NCI-H526 treated with DMSO at 0.1 percent for 48 hours (cell line): ENCODE data around the gene PRKAA1.
"Not testable (repeated sequence)": the region's sequence is repeated elsewhere in the genome, so short reads cannot be mapped to it uniquely, and the experiment has no call there.

ENCODE experiments used
- DNase-seq: peaks from one replicate; lab custom pipeline; 2025; lab: John Stamatoyannopoulos, UW

Gene PRKAA1

GRCh38 chr5:40722497-40722911, 75.7 kb downstream of the PRKAA1 start:
- not testable (repeated sequence) for DNase-seq

DNA sequence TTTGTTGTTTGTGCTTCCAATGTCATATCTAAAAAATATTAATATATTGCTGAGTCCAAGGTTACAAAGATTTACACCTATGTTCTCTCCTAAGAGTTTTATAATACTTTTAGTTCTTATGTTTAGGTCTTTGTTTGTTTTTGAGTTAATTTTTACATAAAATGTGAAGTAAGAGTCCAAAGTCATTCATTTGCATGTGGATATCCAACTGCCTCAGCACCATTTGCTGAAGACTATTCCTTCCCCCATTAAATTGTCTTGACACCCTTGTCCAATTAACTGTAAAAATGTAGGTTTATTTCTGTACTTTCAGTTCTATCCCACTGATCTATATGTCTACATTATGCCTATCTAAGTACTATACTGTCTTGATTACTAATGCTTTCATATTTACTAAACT, 78.1 kb downstream of the PRKAA1 start:
- DNase-seq: no peak

DNA sequence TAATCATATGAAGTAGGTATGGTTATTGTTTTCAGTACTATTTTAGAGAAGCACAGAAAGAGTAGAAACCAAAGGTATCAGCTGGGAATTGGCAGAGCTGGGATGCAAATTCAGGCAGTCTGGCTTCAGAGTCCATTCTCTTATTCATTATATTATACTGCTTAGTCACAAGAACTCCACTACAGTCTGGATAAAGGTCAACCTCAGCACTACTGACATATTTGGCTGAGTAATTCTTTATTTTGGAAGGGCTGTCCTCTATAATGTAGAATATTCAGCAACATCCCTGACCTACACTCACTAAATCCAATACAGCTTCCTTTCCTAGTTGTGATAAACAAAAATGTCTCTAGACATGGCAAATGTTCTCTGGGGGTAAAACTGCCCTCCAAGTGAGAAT, 80.9 kb downstream of the PRKAA1 start:
- no peak for DNase-seq

DNA sequence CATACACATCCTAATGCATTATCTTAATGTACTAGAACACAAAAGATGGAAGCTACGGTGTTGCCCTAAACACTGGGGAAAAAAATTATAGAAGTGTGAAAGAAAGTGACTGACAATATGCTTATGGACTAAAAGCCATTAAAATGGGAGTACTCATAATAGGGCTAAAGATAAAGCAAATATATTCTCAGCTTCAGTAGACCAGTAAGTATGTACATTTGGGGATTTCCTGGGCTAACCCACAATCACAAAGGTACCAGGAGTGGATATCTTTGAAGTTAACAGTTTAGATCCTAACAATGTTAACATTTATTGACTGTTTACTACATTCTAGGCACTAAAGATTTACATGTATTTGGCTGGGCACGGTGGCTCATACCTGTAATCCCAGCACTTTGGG, 81.6 kb downstream of the PRKAA1 start:
- DNase-seq: no peak

DNA sequence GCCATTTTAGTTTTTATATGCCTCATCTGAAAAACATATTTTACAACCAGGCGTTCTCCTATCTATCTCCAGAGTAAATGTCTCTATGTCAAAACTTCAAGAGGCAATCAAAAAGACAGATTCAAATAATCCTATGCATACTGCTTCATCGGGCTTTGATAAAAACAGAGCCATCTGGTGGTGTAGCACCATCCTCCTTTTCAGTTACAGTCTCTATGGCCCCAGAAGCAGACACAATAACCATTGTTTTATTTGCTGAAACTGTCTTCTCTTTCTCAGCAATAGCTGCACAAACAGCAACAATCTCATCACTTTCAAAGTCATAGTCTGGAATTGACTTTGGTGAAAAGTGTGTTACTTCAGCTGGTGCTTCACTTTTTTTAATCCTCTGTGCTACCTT, 82.2 kb downstream of the PRKAA1 start:
- no peak for DNase-seq

DNA sequence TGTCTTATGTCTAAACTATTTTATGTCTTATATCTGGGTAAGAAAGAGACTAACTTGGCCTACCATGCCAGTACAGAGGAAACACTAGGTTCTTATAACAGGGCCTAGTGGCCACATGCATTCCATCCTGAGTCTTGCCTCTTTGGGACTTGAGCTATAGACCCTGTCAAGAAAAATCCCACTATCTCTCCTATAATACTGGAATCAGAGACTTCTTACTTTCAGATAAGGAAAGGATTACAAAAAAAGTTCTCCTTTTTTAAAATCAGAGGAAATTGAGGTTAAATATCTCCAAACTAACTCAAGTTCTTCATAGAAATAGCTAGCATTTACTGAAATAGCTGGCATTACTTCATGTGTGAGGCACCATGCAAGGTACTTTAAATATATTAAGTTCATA, 84.2 kb downstream of the PRKAA1 start:
- no peak for DNase-seq

GRCh38 chr5:40710575-40710974, 87.6 kb downstream of the PRKAA1 start:
- DNase-seq: not testable (repeated sequence)
